ENCODE data around the gene NSUN3.
A peak's percentile ranks its signal among the peaks of the same experiment; 100 is the strongest.
"Not testable (repeated sequence)": the region's sequence is repeated elsewhere in the genome, so short reads cannot be mapped to it uniquely, and the experiment has no call there.

NSUN3 gene

DNA sequence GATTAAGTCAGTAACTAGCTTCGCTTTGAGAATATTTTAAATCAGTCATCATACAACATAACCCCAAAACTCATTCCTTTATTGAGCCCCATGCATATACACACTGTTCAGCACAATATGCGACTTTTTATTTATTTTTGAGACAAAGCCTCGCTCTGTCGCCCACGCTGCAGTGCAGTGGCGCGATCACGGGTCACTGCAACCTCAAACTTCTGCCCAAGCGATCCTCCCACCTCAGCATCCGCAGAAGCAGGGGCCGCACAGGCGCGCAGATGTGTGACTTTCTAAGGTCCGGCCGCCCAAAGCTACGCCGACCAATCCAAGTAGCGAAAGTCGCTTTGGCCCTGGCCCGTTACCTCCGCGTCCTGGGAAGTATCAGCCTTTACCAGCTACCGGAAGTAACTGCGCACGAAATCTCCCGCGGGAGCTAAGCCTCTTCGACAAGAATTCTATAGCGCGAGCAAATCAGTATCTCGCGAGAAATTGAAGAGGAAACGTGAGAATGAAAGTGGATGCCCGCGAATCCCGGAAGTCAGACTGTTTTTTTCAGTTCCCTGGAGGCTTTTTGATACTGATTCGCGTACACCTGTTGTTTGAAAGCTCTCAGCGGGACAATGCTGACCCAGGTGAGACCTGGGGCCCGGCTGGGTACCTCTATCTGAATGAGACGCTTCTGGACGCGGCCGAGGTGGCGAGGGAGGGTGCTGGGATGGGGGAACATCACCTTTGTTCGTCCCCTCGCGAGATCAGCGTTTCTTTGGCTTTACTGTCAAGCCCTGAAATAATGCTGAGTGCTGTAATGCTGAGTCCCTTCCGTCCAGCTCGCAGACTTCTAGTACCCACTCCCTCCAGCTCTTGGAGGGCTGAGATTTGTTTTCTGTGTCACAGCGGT lies at the start of gene NSUN3, which contains the start of gene DHFR2:
Gene NSUN3, plus strand, starts transcription at position 549 of the 892 bp plus-strand sequence. Its CDS starts 66 bp downstream, at position 615.
Gene DHFR2, minus strand, starts transcription at position 404 of the 892 bp plus-strand sequence. CDS start 1,405 bp downstream, outside the sequence.
- DNase-seq = peak; percentile 67 to 97 (median 82)
- intact Hi-C loops (cut with DNase I) = no loop called here

DNA sequence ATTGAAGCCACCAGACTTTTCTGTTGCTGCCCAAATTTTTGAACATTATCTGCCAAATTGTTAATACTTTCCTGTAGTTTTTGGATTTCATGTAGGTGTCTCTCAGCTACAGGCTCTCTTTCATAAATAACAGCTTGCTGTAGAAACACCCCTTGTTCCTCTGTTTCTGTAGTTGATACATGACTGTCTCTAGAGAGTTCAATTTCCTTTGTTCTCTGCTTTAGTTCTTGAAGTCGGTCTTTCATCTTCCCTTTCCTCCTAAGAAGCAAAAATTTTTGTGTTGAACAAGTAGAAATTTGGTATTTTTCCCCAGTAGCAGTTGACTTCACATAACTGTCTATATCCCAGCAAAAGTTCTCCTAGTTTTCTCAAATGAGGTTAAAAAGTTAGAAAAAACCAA lies 47.8 kb upstream of the NSUN3 start:
- intact Hi-C loops (cut with DNase I) = no loop called here
- no peak for DNase-seq

DNA sequence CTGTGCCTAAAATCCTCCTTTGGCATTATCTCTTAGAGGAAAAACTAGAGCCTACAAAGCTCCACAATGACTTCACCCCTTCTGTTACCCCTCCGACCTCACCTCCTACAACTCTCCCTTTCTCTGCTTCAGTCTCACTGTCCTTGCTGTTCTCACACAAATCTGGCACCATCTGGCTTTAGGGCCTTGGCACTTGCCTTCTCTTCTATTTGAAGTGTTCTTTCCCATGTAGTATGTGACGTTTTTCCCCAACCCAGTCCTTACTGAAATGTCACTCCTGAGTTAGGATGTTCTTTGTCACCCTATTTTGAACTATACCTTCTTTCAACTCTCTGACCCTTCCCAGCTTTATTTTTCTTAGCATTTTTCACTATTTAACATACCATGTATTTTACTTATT lies 43.2 kb upstream of the NSUN3 start:
- intact Hi-C loops (cut with DNase I) = no loop called here
- DNase-seq = no peak

DNA sequence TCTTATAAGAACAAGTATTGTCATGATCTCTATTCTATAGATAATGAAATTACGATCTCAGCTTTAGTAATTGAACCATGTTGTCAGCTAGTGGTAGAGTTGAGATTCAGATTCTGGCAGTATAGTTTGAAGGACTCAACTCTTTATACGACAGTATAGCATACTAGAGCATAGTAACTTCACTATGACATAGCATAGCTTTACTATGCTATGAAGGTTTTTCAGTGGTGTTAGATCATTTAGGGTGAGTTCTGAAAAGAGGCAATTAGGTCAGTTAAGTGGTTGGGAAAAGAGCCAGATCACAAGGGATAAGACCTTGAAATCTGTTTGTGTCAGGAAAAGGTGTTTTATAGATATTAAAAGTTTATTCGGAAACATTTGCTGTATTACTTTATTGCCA lies 42.6 kb upstream of the NSUN3 start:
- no peak for DNase-seq
- intact Hi-C loops (cut with DNase I) = no loop called here

DNA sequence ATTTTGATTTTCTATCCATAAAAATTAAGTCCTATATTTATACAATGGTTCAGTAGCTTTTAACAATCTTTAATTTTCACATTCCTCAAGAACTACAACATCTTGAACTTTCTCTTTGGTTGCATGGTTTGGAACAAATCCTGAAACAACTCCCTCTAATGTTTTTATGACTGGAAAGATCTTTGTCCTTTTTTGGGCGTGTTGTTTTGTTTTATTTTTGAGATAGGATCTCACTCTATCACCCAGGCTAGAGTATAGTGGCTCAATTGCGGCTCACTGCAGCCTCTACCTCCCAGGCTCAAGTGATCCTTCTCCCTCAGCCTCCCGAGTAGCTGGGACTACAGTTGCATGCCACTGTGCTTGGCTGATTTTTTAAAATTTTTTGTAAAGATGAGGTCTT lies 38.5 kb upstream of the NSUN3 start:
- DNase-seq = no peak
- intact Hi-C loops (cut with DNase I) = no loop called here

DNA sequence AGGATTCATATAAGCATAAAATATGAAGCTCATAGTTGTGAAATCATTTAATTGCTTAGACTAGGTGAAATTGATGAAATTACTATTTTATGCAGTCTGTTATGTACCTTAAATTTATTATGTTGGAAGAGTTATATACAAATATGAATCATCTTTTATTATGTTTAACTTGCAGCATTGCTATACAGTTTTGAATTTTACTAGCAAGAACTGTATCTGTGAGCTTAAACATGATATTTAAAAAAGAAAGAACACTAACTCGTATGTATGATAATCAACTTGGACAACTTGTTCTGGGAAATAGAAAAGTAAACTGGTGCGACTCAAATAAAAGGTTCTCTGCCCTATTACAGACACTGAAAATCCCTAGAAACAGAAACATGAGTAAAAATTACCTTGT lies 36.2 kb upstream of the NSUN3 start:
- no peak for DNase-seq
- intact Hi-C loops (cut with DNase I) = no loop called here

DNA sequence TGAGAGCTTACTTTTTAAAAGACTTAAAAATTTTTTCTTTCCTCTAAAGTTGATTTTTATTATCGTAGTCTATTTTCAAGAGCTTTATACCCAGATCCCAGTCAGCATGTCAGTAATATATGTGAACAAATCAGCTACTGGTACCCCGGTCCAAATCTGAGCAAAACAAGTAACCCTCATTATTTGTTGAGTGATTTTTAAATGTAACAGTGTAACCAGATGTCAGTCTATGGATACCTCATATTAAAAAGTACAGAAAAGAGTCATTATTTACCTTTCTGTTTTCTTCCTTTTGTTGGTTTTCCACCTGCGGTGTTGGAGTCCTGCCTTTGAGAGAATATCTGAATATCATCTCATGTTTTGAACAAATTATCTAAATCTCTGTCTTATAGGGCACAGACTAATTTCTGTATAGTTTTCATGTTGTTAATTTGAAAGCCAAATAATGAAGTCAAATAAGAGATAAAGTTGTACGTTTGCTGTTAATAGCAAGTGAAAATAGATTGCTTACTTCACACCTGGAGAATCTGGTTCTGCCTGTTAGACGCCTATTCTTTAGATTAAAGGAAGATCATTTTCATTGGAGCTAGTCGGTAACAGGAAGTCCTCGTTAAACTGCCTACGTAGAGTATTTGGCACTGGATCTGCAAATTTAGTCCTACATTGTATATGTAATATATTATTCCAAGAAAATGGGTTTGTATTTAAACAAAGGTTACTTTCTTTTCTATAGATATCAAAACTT lies 34.6 kb upstream of the NSUN3 start, which contains the start of gene STX19:
Gene STX19, minus strand, starts transcription at position 505 of the 745 bp plus-strand sequence. CDS start 13,328 bp downstream, outside the sequence.
- DNase-seq = no peak
- intact Hi-C loops (cut with DNase I) = no loop called here

DNA sequence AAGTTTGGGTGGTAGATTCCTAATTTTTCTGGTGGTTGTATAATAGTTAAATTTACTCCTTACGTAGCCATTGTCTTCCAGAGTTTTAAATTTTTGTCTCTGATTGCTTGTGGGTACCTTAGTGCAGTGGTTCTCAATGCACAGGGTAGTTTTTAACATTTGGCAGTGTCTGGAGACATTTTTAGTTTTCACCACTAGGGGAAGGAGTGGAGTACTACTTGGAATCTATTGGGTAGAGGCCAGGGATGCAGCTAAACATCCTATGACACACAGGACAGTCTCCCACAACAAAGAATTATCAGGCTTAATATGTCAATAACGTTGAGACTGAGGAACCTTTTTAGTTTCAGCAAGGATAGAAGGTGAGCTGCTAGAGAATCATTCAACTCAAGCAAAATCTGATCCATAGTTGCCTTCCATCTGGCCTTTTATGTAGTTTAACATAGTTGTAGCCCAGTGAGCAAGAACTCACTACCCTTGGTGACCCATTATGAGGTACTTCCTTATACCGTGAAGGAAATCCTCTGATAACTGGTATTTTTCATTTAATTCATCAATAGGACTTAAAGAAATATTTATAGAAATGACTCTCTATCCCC lies 25.9 kb upstream of the NSUN3 start:
- no peak for DNase-seq
- intact Hi-C loops (cut with DNase I) = no loop called here

DNA sequence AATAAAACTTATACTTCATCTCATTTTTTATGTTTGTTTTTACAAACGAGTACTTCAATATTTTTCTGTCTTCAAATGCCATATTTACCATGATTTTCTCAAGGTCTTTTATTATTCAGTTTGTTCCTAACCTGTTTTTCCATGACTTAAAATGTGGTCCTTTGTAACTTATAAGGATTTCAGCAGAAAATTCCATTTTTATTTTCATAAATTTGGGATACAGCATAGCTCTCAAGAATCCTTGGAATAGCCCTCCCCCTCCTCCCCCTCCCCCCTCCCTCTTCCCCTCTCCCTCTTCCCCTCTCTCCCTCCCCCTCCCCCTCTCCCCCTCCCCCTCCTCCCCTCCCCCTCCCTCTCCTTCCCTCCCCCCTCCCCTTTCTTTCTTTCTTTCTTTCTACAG lies 19.6 kb upstream of the NSUN3 start:
- no peak for DNase-seq
- intact Hi-C loops (cut with DNase I) = no loop called here

DNA sequence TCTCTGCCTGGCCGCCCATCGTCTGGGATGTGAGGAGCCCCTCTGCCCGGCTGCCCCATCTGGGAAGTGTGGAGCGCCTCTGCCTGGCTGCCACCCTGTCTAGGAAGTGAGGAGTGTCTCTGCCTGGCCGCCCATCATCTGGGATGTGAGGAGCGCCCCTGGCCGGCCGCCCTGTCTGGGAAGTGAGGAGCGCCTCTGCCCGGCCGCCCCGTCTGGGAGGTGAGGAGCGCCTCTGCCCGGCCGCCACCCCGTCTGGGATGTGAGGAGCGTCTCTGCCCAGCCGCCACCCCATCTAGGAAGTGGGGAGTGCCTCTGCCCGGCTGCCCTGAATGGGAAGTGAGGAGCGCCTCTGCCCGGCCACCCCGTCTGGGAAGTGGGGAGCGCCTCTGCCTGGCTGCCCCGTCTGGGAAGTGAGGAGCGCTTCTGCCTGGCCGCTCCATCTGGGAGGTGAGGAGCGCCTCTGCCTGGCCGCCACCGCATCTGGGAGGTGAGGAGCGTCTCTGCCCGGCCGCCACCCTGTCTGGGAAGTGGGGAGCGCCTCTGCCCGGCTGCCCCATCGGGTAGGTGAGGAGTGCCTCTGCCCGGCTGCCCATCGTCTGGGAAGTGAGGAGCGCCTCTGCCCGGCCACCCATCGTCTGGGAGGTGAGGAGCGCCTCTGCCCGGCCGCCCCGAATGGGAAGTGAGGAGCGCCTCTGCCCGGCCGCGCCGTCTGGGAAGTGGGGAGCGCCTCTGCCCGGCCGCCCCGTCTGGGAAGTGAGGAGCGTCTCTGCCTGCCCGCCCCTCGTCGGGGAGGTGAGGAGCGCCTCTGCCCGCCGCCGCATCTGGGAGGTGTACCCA lies 18.5 kb upstream of the NSUN3 start:
- peak in 3 of 10 donors; percentile 60 to 85 (median 68) for DNase-seq
- intact Hi-C loops (cut with DNase I) = not testable (repeated sequence)

DNA sequence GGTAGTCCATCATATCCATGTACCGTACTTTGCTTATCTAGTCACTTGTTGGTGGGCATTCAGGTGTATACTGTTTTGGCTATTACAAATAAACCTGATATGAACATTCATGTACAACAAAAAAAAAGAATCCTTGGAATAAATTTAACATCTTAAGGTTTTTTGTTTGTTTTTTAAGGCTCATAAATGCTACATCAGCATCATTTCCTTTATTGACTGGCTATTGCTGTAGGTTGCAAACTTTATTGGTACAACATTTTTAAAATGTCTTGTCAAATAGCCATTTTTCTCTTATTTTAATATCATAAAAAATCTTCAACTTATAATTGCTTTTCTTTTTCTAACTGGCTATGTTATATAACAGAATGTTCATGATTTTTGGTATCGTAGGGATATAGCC lies 16.3 kb upstream of the NSUN3 start:
- intact Hi-C loops (cut with DNase I) = no loop called here
- DNase-seq = no peak

DNA sequence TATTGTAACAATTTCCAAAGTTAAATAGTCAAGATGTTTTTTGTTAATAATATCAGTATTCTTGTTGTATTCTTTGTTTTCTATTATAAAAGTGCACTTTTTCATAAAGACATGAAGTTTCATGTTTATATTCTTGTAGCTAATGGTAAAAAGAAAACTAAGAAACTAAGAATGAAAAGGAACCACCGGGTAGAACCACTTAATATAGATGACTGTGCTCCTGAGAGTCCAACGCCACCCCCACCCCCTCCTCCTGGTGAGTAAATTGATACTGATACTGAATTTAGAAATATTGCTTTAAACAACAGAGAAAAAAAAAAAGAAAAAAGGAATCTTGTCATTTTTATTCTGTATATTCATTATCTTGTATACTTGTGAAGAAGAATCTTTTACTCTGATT lies 13.6 kb upstream of the NSUN3 start:
- intact Hi-C loops (cut with DNase I) = no loop called here

DNA sequence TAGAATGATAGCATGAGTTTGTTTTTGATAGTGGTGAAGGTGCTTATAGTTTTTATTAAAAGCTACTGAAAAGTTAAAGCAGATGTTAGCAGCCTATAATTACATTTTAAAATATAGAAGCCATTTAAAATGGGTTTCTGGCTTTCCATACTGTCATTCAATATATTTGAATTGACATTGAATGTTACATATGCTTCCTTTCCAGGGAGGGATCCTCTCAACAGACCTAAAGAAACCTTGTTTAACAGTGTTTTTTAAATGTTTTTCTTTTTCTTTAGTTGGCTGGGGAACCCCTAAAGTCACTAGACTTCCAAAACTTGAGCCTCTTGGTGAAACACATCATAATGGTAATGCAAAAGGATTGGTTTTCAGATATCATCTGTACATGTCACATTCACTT lies 12.3 kb upstream of the NSUN3 start:
- DNase-seq = no peak
- intact Hi-C loops (cut with DNase I) = no loop called here

More for the DNA sequence above, 13.6 kb upstream of the NSUN3 start:
- DNase-seq = no peak

DNA sequence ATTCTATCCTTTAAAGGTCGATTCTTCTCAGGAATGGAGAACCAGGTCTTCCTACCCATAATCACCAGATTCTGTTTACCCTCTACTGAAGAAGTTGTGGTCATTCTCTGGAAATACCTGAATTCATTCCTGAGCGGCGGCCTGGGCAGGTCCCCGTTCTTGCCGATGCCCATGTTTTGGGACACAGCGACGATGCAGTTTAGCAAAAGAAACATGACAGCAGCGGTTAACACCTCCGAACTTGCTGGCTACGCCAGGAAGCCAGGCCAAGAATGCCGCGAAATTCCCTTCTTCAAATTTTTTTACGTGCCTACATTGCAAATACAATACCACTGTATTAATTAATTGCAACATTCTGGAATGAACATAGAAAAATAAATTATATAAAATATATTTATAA lies 1.6 kb upstream of the NSUN3 start:
- peak in 2 of 10 donors; percentile 42 to 55 for DNase-seq
- intact Hi-C loops (cut with DNase I) = no loop called here

DNA sequence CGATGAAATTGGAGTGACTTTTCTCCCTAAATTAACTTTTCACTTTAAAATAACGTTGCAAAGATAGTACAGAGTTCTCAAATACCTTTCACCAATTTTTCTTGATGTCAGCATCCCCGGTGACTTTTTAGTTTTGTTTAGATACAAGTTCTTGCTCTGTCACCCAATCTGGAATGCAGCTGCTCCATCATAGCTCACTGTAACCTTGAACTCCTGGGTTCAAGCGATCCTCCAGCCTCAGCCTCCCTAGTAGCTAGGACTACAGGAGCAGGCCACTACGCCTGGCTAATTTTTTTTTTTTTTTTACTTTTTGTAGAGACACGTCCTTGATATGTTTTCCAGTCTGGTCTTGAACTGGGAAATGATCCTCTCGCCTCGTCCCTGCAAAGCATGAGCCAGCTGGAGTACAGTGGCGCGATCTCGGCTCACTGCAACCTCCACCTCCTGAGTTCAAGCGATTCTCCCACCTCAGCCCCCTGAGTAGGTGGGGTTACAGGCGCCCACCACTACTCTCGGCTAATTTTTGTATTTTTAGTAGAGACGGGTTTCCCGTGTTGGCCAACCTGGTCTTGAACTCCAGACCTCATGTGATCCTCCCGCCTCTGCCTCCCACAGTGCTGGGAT lies 747 bp downstream of the NSUN3 start:
- DNase-seq = no peak
- intact Hi-C loops (cut with DNase I) = no loop called here

DNA sequence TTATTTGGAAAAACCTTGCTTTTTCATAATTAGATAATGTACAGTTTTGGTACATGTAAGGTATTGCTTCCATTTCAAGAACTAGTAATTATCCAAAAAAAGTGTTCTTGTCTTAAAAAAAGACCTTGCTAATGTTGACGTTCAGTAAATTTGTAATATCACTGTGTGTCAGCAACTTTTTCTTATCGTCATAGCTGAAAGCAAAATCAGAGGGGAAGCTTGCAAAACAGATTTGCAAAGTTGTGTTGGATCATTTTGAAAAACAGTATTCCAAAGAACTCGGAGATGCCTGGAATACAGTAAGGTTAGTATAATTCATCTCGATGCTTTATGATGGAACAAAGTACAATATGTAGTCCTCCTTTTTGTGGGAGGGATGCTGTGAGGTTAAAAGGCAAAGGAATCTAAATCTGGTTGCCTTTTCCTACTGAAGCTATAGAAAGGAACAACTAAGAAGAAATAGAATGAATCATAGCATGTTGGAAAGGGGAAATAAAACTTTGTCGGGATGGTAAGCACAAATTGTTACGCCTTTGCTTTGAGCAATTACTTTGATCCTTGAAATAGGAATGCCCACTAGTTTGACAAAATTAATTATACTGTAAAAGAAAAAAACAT lies 1.5 kb downstream of the NSUN3 start:
- intact Hi-C loops (cut with DNase I) = no loop called here

DNA sequence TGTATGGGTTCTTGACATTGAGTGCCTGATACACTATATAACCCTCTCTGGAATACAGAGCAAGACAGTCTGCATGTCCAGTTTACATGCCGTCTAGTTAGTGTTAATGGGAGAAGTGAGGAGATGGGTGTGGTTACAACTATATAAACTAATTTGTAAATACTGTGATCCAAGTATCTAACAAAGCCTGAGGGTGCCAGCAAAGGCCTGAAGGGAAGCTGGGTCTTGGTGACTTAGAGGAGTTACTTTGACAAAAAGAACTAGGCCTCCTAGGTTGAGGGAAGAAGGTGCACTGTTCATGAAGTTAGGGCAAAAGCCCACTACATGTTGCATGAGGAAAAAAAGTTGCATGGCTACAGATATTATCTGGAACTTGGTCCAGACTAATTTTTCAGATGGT lies 2.3 kb downstream of the NSUN3 start:
- no peak for DNase-seq
- intact Hi-C loops (cut with DNase I) = no loop called here

More for the DNA sequence above, 1.5 kb downstream of the NSUN3 start:
- no peak for DNase-seq

DNA sequence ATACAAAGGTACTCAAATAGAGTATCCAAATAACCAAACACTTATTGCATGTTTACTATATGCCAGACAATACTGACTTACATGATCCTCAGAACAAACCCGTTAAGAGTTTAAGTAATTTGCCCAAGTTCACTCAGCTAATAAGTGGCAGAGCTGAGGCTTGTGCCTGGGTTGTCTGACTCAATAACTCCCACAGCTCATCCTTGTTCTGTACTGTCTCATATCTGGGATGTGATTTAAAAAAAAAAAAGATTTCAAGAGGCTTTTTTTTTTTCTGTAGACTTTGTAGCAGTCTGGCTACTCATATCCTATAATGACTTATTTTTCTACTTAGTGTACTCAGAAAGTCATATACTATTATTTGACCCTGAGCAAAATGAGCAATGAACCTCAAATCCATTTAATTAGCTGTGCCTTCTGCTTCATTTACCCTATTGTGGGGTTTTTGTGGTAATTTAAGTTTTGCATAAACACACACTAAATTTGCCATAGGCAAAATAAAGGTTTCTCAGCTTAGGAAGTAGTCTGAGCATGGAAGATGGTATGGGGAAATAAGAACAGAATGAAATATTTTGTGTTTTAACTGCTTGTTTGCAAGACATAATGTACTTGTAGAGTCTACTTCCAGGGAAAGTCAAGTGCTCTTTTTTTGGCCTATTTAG lies 3.1 kb downstream of the NSUN3 start:
- intact Hi-C loops (cut with DNase I) = no loop called here
- no peak for DNase-seq

Data from posterior cingulate gyrus (tissue), 11 donors.